Measurements from ENCODE around the gene ATXN1. TPM values are rescaled to one million over a fixed set of nuclear protein-coding genes. Genes with fewer than 3 reads are reported as not detected.

ATXN1 gene
- polyA plus RNA-seq, 1 donor from 2014 or later, result 28.2 TPM

DNA sequence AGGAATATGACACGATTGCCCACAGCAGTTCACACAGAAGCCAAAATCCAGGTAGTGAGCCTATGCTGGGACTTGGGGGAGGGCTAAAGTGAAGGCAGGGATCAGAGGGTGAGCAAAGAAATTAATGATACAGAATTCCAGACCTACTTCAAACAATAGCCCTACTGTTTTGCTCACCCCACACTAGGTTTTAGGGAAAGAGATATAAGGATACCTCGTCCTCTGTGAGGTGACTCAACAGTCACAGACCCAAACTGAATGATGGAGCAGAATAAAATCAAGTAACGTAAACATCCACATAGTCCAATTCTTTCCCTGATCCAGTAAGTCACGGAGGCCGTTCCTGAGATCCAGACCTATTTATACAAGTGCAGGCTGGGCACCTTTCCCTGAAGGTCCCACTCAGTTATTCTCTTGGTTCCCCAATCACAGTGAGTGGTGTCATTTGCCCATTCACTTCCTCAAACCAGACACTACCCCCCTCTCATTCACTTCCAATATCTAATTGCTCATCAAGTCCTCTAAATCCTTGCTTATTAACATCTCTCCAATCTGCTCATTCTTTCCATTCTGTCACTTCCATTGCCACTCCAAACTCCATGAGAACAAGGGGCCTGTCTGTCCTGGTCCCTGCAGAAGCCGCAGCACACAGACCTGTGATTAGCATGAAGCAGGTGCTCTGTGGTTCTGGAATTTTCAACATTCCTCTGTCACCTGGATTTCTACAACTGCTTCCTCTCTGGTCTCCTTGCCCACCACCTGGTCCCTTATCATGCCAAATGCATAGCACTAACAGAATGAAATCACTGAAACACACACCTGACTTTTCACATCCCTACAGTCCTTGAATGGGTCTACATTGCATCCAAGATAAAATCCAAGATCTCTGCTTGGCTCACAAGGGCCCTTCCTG, 55.9 kb downstream of the ATXN1 start:
- Histone ChIP-seq H4K20me1 (ENCODE audit: insufficient read depth) (no peaks in the 10 kb centered on the region), H3K27ac (ENCODE audit: low read length) (no peak overlapping the region), H3K9me3 (ENCODE audit: low read length) (no peaks in the 10 kb centered on the region), H3K36me3 (ENCODE audit: insufficient read depth, low read length) (no peaks in the 10 kb centered on the region), H3K9me2 (ENCODE audit: insufficient read depth, low read length) (no peaks in the 10 kb centered on the region), H3K79me2 (replicated peaks; ENCODE audit: insufficient read depth, low read length) (no peaks in the 10 kb centered on the region), H3K27me3 (ENCODE audit: insufficient read depth, low read depth, low read length) (no peaks in the 10 kb centered on the region), H3K4me2 (ENCODE audit: low read length) (no peak overlapping the region), H2AFZ (ENCODE audit: low read depth, low read length) (no peak overlapping the region), H3K9ac (ENCODE audit: low read length) (no peak overlapping the region), H3F3A (ENCODE audit: insufficient read depth, low read length, poor library complexity, severe bottlenecking) (no peaks in the 10 kb centered on the region), H3K4me3 (ENCODE audit: low read length) (no peak overlapping the region)
- TF ChIP-seq EP300 (conservative IDR thresholded peaks at IDR 0.05; ENCODE audit: poor library complexity, severe bottlenecking) (no peak), EZH2 (IDR thresholded peaks at IDR 0.05; ENCODE audit: borderline replicate concordance, insufficient read depth, low read length, poor library complexity, severe bottlenecking) (no peak), POLR2AphosphoS5 (IDR thresholded peaks at IDR 0.05) (no peak), MXI1 (conservative IDR thresholded peaks at IDR 0.05; ENCODE audit: poor library complexity, severe bottlenecking) (no peak), SMC3 (conservative IDR thresholded peaks at IDR 0.05; ENCODE audit: poor library complexity) (no peak)
- TF ChIP-seq, protein P1, sequence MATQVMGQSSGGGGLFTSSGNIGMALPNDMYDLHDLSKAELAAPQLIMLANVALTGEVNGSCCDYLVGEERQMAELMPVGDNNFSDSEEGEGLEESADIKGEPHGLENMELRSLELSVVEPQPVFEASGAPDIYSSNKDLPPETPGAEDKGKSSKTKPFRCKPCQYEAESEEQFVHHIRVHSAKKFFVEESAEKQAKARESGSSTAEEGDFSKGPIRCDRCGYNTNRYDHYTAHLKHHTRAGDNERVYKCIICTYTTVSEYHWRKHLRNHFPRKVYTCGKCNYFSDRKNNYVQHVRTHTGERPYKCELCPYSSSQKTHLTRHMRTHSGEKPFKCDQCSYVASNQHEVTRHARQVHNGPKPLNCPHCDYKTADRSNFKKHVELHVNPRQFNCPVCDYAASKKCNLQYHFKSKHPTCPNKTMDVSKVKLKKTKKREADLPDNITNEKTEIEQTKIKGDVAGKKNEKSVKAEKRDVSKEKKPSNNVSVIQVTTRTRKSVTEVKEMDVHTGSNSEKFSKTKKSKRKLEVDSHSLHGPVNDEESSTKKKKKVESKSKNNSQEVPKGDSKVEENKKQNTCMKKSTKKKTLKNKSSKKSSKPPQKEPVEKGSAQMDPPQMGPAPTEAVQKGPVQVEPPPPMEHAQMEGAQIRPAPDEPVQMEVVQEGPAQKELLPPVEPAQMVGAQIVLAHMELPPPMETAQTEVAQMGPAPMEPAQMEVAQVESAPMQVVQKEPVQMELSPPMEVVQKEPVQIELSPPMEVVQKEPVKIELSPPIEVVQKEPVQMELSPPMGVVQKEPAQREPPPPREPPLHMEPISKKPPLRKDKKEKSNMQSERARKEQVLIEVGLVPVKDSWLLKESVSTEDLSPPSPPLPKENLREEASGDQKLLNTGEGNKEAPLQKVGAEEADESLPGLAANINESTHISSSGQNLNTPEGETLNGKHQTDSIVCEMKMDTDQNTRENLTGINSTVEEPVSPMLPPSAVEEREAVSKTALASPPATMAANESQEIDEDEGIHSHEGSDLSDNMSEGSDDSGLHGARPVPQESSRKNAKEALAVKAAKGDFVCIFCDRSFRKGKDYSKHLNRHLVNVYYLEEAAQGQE (IDR thresholded peaks at IDR 0.05; ENCODE audit: borderline replicate concordance), result no peak
- TF ChIP-seq, protein P2, sequence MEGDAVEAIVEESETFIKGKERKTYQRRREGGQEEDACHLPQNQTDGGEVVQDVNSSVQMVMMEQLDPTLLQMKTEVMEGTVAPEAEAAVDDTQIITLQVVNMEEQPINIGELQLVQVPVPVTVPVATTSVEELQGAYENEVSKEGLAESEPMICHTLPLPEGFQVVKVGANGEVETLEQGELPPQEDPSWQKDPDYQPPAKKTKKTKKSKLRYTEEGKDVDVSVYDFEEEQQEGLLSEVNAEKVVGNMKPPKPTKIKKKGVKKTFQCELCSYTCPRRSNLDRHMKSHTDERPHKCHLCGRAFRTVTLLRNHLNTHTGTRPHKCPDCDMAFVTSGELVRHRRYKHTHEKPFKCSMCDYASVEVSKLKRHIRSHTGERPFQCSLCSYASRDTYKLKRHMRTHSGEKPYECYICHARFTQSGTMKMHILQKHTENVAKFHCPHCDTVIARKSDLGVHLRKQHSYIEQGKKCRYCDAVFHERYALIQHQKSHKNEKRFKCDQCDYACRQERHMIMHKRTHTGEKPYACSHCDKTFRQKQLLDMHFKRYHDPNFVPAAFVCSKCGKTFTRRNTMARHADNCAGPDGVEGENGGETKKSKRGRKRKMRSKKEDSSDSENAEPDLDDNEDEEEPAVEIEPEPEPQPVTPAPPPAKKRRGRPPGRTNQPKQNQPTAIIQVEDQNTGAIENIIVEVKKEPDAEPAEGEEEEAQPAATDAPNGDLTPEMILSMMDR (IDR thresholded peaks at IDR 0.05; ENCODE audit: poor library complexity, severe bottlenecking), result no peak

DNA sequence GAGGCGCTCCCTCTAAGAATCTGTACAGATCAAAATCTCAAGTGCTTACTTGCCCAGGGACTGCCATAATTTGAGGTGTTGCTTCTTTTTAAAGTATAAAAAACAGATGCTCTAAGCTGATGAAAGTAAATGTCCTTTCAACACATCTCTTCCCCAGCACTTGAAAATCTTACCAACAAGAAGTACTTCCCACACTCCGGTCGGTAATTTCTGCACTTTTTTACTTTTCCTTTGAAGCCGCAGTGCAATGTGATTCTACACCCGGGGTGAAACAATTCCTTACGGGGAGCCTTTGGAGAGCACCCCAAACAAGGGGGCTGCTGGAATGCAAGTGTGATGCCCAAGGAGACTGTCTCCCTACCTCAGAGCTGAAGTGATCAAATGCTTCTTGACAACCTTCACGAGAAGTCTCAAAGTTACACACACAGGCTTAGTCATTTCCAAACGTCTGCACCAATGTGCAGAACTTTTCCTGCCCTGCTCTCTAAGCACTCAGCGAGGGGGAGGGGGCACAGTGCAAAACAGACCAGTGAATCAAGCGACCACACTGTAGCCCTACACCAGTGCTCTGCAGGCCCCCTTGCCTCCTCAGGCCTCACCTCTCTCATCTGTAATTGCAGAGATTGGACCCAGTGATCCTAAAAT, 56.7 kb downstream of the ATXN1 start:
- no peaks in the 10 kb centered on the region for H3K79me2 ChIP-seq (replicated peaks; ENCODE audit: insufficient read depth, low read length)
- no peaks in the 10 kb centered on the region for H3K27me3 ChIP-seq (ENCODE audit: insufficient read depth, low read depth, low read length)
- H3K4me2 ChIP-seq (ENCODE audit: low read length), result no peak overlapping the region
- TF ChIP-seq TAF1 (IDR thresholded peaks at IDR 0.05; ENCODE audit: low read depth), result no peak
- no peak for TF ChIP-seq RAD21 (conservative IDR thresholded peaks at IDR 0.05)
- TF ChIP-seq, protein P1 (IDR thresholded peaks at IDR 0.05; ENCODE audit: borderline replicate concordance), result no peak
- TF ChIP-seq SMC3 (conservative IDR thresholded peaks at IDR 0.05; ENCODE audit: poor library complexity), result no peak
- no peak for TF ChIP-seq POLR2AphosphoS5 (IDR thresholded peaks at IDR 0.05)
- TF ChIP-seq, protein P2 (IDR thresholded peaks at IDR 0.05; ENCODE audit: poor library complexity, severe bottlenecking), result no peak
- no peak for TF ChIP-seq MXI1 (conservative IDR thresholded peaks at IDR 0.05; ENCODE audit: poor library complexity, severe bottlenecking)
- TF ChIP-seq EP300 (conservative IDR thresholded peaks at IDR 0.05; ENCODE audit: poor library complexity, severe bottlenecking), result no peak
- TF ChIP-seq EZH2 (IDR thresholded peaks at IDR 0.05; ENCODE audit: borderline replicate concordance, insufficient read depth, low read length, poor library complexity, severe bottlenecking), result no peak
- H4K20me1 ChIP-seq (ENCODE audit: insufficient read depth), result peaks cover 4% of the 10 kb centered on the region
- H3K36me3 ChIP-seq (ENCODE audit: insufficient read depth, low read length), result no peaks in the 10 kb centered on the region
- H3K9ac ChIP-seq (ENCODE audit: low read length), result no peak overlapping the region
- no peak overlapping the region for H2AFZ ChIP-seq (ENCODE audit: low read depth, low read length)
- no peaks in the 10 kb centered on the region for H3K9me2 ChIP-seq (ENCODE audit: insufficient read depth, low read length)
- H3K27ac ChIP-seq (ENCODE audit: low read length), result no peak overlapping the region
- no peaks in the 10 kb centered on the region for H3K9me3 ChIP-seq (ENCODE audit: low read length)
- no peak overlapping the region for H3K4me3 ChIP-seq (ENCODE audit: low read length)
- no peaks in the 10 kb centered on the region for H3F3A ChIP-seq (ENCODE audit: insufficient read depth, low read length, poor library complexity, severe bottlenecking)

All from neural cell (in vitro differentiated cells).